ENCODE results near the gene C6orf132. TPM values are rescaled to one million over a fixed set of nuclear protein-coding genes. Genes with fewer than 3 reads are reported as not detected.

Gene C6orf132
- total and polyA plus RNA-seq, 9 of the 15 experiments (the other 6 are each of a cell fraction or from before 2014, with no cell fraction given): 0.06 to 0.35 (median 0.14) TPM

- intact Hi-C loops (cut with micrococcal nuclease) (no loop called here), in situ Hi-C loops (cut with MboI) (loop anchor here (5.0 kb wide), 1 partner anchor 86 kb away; no protein-coding TSS in a partner anchor)
- no peak overlapping the region for H3K4me3 ChIP-seq
- no peak overlapping the region for H3K27ac ChIP-seq (ENCODE audit: extremely low read depth, low read depth, low read length)
- POLR2A ChIA-PET: interaction anchor here (0.5 to 0.6 kb wide), 2 partner anchors 118 to 202 kb away, joined by 3 read pairs; no protein-coding TSS in a partner anchor
- H3K4me1 ChIP-seq (replicated peaks in 1 of 2; ENCODE audit: control insufficient read depth in 2 of 2, insufficient read depth in 2 of 2, low read length in 2 of 2): peaks cover 4 to 6% of the 10 kb centered on the region in 2 experiments; a peak in 1 of 5 replicates
- no peak overlapping the region for H2AFZ ChIP-seq (ENCODE audit: low read depth, low read length)
- no TSS peak for BruUV-seq (replicated peaks)
- no peaks in the 10 kb centered on the region for H3K9me1 ChIP-seq (ENCODE audit: control insufficient read depth, insufficient read depth, low read length)
- CTCF ChIA-PET (ENCODE audit: low intra/inter-chr PET ratio): no interaction called here
- no peaks in the 10 kb centered on the region for H3K79me2 ChIP-seq (ENCODE audit: control insufficient read depth, insufficient read depth, low read length)
- no peaks in the 10 kb centered on the region for H3K9me3 ChIP-seq (replicated peaks; ENCODE audit: control insufficient read depth, insufficient read depth, low read depth, low read length)
- FAIRE-seq (no peak), ATAC-seq (no peak), DNase-seq (ENCODE audit: extremely low read depth in 1 of 4, low spot score in 3 of 4) (no peak)
- H3K9ac ChIP-seq (ENCODE audit: insufficient read depth in 1 of 2, low read depth in 2 of 2, low read length in 2 of 2): peak overlapping the region in 1 of 2 experiments; percentile 17; a peak in 1 of 4 replicates
- no peak overlapping the region for H3K4me2 ChIP-seq (ENCODE audit: insufficient read depth, low read length)
- H4K20me1 ChIP-seq (replicated peaks; ENCODE audit: control insufficient read depth, insufficient read depth, low read length): no peaks in the 10 kb centered on the region
- TF ChIP-seq ZZZ3 (IDR thresholded peaks at IDR 0.05) (no peak), PREB (CRISPR knock-in tag; IDR thresholded peaks at IDR 0.05) (no peak), ZNF655 (CRISPR knock-in tag; IDR thresholded peaks at IDR 0.05) (no peak), IFI16 (CRISPR knock-in tag; IDR thresholded peaks at IDR 0.05) (no peak), ZNF212 (CRISPR knock-in tag; IDR thresholded peaks at IDR 0.05) (no peak), SIN3A (IDR thresholded peaks at IDR 0.05; ENCODE audit: borderline replicate concordance in 2 of 2, control insufficient read depth in 1 of 2, low read depth in 2 of 2, low read length in 2 of 2) (no peak)
- H3K27me3 ChIP-seq (ENCODE audit: control insufficient read depth in 2 of 2, insufficient read depth in 2 of 2, low read length in 2 of 2): peaks cover 10 to 56% of the 10 kb centered on the region in 2 experiments; a peak in 3 of 5 replicates
- no peaks in the 10 kb centered on the region for H3K36me3 ChIP-seq (ENCODE audit: control insufficient read depth, insufficient read depth, low read length)
- 22% methylated on average over 13 of the region's 13 CpGs for WGBS (ENCODE audit: insufficient coverage, low coverage, missing lambda C conversion rate)
These were observed 20.4 kb upstream of the C6orf132 start for GRCh38 chr6:42162812-42163211.

All from K562 (cell line).